Vagina (tissue), 2 donors: Measurements from ENCODE around the gene TTC33.

Source experiments
- CTCF ChIP-seq, 3 experiments: fragments of 450-650 bp in 2 of 3; fragments of 200-600 bp in 1 of 3; sonication (generic) in 1 of 3; IDR thresholded peaks; one replicate each; pipeline ENCODE4 v1.5.1; 2017 to 2019; ENCODE audit warnings: antibody characterized with exemption in 3 of 3, mild to moderate bottlenecking in 2 of 3, moderate library complexity in 2 of 3
- POLR2A ChIP-seq, 2 donors: fragments of 450-650 bp; IDR thresholded peaks; one replicate each; pipeline ENCODE4 v1.6.1; 2017; ENCODE audit warnings: antibody characterized with exemption in 2 of 2, mild to moderate bottlenecking in 2 of 2, moderate library complexity in 2 of 2

- TF ChIP-seq CTCF (IDR thresholded peaks at IDR 0.05), result no peak
- TF ChIP-seq POLR2A (IDR thresholded peaks at IDR 0.05), result no peak
Observed at GRCh38 chr5:40495237-40495635, 260.5 kb downstream of the TTC33 start.
